Suppressor macrophage treated with lipopolysaccharide for 4 hours (primary cell): ENCODE measurements around the gene IFT74.

Experiments
- DNase-seq: peaks from one replicate; pipeline ENCODE4 v3.0.0-alpha.2; 2020

The IFT74 gene

GRCh38 chr9:26975728-26976707 lies 19.8 kb downstream of the IFT74 start:
- DNase-seq, result peak; percentile 67

GRCh38 chr9:26983340-26983739 lies 27.1 kb downstream of the IFT74 start:
- no peak for DNase-seq

GRCh38 chr9:26995810-26996209 lies 39.6 kb downstream of the IFT74 start:
- no peak for DNase-seq

- no peak for DNase-seq
These were observed 47.3 kb downstream of the IFT74 start for GRCh38 chr9:27003426-27004077.

GRCh38 chr9:27005491-27005890 lies 49.3 kb downstream of the IFT74 start, which contains the start of gene LRRC19:
Gene LRRC19, minus strand, starts transcription at chr9:27005672. Its CDS starts 5,978 bp downstream, at chr9:26999694.
- no peak for DNase-seq

GRCh38 chr9:27019589-27019988 lies 63.4 kb downstream of the IFT74 start:
- no peak for DNase-seq

GRCh38 chr9:27022920-27023319 lies 66.7 kb downstream of the IFT74 start:
- DNase-seq, result no peak

- DNase-seq, result no peak
These were observed 73.0 kb downstream of the IFT74 start for GRCh38 chr9:27029186-27029585.

- peak; percentile 72 for DNase-seq
These were observed 77.7 kb downstream of the IFT74 start for GRCh38 chr9:27033815-27034403.

GRCh38 chr9:27037499-27037898 lies 81.3 kb downstream of the IFT74 start:
- no peak for DNase-seq

GRCh38 chr9:27041746-27042145 lies 85.5 kb downstream of the IFT74 start:
- no peak for DNase-seq

- DNase-seq, result no peak
These were observed 86.3 kb downstream of the IFT74 start for GRCh38 chr9:27042476-27042875.

- no peak for DNase-seq
These were observed 87.0 kb downstream of the IFT74 start for GRCh38 chr9:27043176-27043575.

GRCh38 chr9:27047136-27047535 lies 90.9 kb downstream of the IFT74 start:
- peak; percentile 32 for DNase-seq

- no peak for DNase-seq
These were observed 97.3 kb downstream of the IFT74 start for GRCh38 chr9:27053369-27054022.

- no peak for DNase-seq
These were observed 97.9 kb downstream of the IFT74 start for GRCh38 chr9:27054125-27054524.

- DNase-seq, result no peak
These were observed 98.6 kb downstream of the IFT74 start for GRCh38 chr9:27054841-27055240.

GRCh38 chr9:27059412-27059811 lies 103.2 kb downstream of the IFT74 start:
- DNase-seq, result no peak

GRCh38 chr9:27059907-27060306 lies 103.7 kb downstream of the IFT74 start:
- no peak for DNase-seq

- DNase-seq, result no peak
These were observed 109.1 kb downstream of the IFT74 start for GRCh38 chr9:27065288-27065687.

- peak; percentile 50 for DNase-seq
These were observed 117.9 kb downstream of the IFT74 start for GRCh38 chr9:27073841-27074728.

GRCh38 chr9:27078685-27079084 lies 122.5 kb downstream of the IFT74 start:
- DNase-seq, result no peak
